Motor neuron (in vitro differentiated cells): ENCODE results near the gene NUP107. TPM values are rescaled to one million over a fixed set of nuclear protein-coding genes. Genes with fewer than 3 reads are reported as not detected.

Experiments
- ATAC-seq, 8 experiments: fragments of 200-7000 bp; cut with Tn5 transposase; replicated peaks in 6 of 8; 2 replicates each; pipeline ENCODE4 v1.8.0; 2021; ENCODE audit warnings: mild to moderate bottlenecking in 8 of 8, moderate library complexity in 8 of 8
- H3K27ac ChIP-seq, 2 donors: fragments of 250-450 bp; sonication (Bioruptor Pico); 2 replicates each; pipeline ENCODE4 v1.9.0; 2021; ENCODE audit warnings: antibody characterized with exemption in 2 of 2, mild to moderate bottlenecking in 2 of 2, moderate library complexity in 1 of 2
- H3K4me1 ChIP-seq, 2 donors: fragments of 250-450 bp; sonication (Bioruptor Pico); replicated peaks in 1 of 2; 2 replicates each; pipeline ENCODE4 v1.6.1; 2021; ENCODE audit warnings: antibody characterized with exemption in 2 of 2, mild to moderate bottlenecking in 2 of 2, moderate library complexity in 1 of 2
- H3K4me3 ChIP-seq, 5 donors: fragments of 250-450 bp; sonication (Bioruptor Pico); 2 replicates each; pipeline ENCODE4 v1.9.0; 2021; ENCODE audit warnings: antibody characterized with exemption in 5 of 5, mild to moderate bottlenecking in 5 of 5, moderate library complexity in 4 of 5
- WGBS, 10 experiments: fragments of 450-650 bp; shearing (Covaris generic); methylation state at CpG; one replicate each; pipeline ENCODE4 v1.0.0; 2022; 5-methylcytosine and 5-hydroxymethylcytosine counted together
- in situ Hi-C, 9 experiments: fragments of 400-800 bp; cut with MboI; loops; one replicate each; pipeline ENCODE4 v1.15.0; 2021; ENCODE audit warnings: low sequenced_read_pairs in 9 of 9, low pct_unique_long_range_greater_than_20kb in 2 of 9; ENCODE audit not compliant: unreplicated experiment in 9 of 9
- total RNA-seq, 8 experiments: library from RNA; unstranded; fragments of 300-600 nt; gene quantifications; 2 replicates each; pipeline versions ENCODE4 v1.2.3 to v1.2.4, GENCODE V29; 2022

Gene NUP107
- total RNA-seq, 8 experiments from 2014 or later, result 32.7 to 102 (median 35.7) TPM

GRCh38 chr12:68746572-68747180 lies 59.9 kb downstream of the NUP107 start:
- peak; percentile 38 to 56 (median 44) for ATAC-seq
- H3K27ac ChIP-seq, result peak overlapping the region; percentile 44 to 72
- H3K4me1 ChIP-seq, result peaks cover 8 to 18% of the 10 kb centered on the region in 2 donors
- in situ Hi-C loops, result no loop called here
- WGBS, 10 experiments, result 0 to 10% (median 1%) methylated on average over 1 to 13 of the region's 15 CpGs; no CpG with 5 or more reads in 1 of the 10 experiments
- peak overlapping the region; percentile 63 to 85 (median 74) for H3K4me3 ChIP-seq

DNA sequence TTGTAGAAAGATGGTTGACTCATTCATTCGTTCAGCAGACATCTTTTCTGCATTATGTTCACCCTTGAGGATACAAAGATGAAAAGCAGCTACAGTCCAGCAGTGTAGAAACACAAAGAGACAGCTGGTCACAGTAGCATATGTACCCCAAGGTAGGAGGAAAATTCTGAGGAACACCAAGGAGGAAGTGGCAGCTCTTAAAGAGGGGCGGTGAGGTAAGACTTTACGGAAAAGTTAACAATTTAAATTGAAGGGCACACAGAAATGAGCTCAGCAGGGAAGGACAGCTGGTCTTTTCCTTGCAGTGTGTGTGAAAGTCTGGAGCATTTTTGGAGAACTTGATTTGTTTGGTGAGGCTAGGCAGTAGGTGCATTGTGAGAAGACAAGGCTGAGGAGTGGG lies 62.7 kb downstream of the NUP107 start:
- no peak for ATAC-seq
- Histone ChIP-seq H3K27ac (no peak overlapping the region), H3K4me3 (no peak overlapping the region), H3K4me1 (peaks cover 8 to 18% of the 10 kb centered on the region in 2 donors)
- WGBS, 10 experiments, result 57 to 100% (median 88%) methylated on average over 1 to 3 of the region's 3 CpGs; no CpG with 5 or more reads in 2 of the 10 experiments
- in situ Hi-C loops, result no loop called here

DNA sequence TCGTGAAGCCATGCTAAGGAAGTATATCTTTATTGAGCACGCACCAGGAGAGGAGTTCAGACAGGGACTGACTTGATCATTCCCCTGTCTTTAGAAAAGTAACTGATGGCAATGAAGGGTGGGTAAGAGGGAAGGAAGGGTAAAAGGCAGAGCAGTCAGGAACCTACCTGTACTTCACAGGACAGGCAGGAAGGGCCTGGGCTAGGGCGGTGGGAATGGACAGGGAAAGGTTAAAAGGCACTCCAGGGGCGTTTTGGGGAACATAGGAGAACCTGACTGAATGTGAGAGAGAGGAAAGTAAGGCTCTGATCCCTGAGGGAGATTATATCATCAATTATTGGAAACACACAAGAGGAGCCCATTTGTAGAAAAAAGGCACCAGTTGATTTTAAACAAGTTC lies 63.1 kb downstream of the NUP107 start:
- in situ Hi-C loops, result no loop called here
- Histone ChIP-seq H3K27ac (no peak overlapping the region), H3K4me1 (peaks cover 8 to 18% of the 10 kb centered on the region in 2 donors), H3K4me3 (no peak overlapping the region)
- WGBS, 10 experiments, result 56 to 100% (median 77%) methylated on average over 1 to 4 of the region's 4 CpGs; no CpG with 5 or more reads in 2 of the 10 experiments
- no peak for ATAC-seq

- no peak overlapping the region for H3K27ac ChIP-seq
- peaks cover 8 to 18% of the 10 kb centered on the region in 2 donors for H3K4me1 ChIP-seq
- in situ Hi-C loops, result no loop called here
- ATAC-seq, result no peak
- no peak overlapping the region for H3K4me3 ChIP-seq
- 40 to 100% (median 83%) methylated on average over 1 to 4 of the region's 4 CpGs; no CpG with 5 or more reads in 7 of the 10 experiments for WGBS, 10 experiments
These were observed 63.7 kb downstream of the NUP107 start for GRCh38 chr12:68750506-68750905.

GRCh38 chr12:68755536-68756243 lies 68.9 kb downstream of the NUP107 start:
- 80 to 94% (median 89%) methylated on average over 1 to 4 of the region's 4 CpGs; no CpG with 5 or more reads in 2 of the 10 experiments for WGBS, 10 experiments

DNA sequence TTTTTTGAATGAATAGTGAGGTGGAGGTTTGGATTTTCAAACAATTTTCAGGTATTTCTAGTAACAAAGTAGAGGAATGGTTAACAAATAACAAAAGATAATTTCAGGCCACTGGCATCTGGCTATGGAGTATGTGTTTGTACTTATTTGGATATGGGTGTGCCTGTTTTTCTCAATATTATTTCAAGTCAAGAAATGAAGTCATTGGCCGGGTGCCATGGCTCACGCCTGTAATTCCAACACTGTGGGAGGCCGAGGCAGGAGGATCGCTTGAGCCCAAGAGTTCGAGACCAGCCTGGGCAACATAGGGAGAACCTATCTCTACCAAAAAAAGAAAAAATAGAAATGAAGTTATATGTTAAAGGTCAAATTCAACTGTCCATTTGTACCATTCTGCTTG lies 73.1 kb downstream of the NUP107 start:
- Histone ChIP-seq H3K4me1 (no peaks in the 10 kb centered on the region), H3K4me3 (no peak overlapping the region), H3K27ac (no peak overlapping the region)
- 30 to 100% (median 90%) methylated on average over 2 to 5 of the region's 5 CpGs; no CpG with 5 or more reads in 3 of the 10 experiments for WGBS, 10 experiments
- peak in 2 of 8 experiments; percentile 26 to 41 for ATAC-seq
- in situ Hi-C loops, result no loop called here

More at GRCh38 chr12:68755536-68756243, 68.9 kb downstream of the NUP107 start:
- Histone ChIP-seq H3K4me3 (no peak overlapping the region), H3K4me1 (no peaks in the 10 kb centered on the region), H3K27ac (no peak overlapping the region)
- in situ Hi-C loops, result no loop called here
- no peak for ATAC-seq

DNA sequence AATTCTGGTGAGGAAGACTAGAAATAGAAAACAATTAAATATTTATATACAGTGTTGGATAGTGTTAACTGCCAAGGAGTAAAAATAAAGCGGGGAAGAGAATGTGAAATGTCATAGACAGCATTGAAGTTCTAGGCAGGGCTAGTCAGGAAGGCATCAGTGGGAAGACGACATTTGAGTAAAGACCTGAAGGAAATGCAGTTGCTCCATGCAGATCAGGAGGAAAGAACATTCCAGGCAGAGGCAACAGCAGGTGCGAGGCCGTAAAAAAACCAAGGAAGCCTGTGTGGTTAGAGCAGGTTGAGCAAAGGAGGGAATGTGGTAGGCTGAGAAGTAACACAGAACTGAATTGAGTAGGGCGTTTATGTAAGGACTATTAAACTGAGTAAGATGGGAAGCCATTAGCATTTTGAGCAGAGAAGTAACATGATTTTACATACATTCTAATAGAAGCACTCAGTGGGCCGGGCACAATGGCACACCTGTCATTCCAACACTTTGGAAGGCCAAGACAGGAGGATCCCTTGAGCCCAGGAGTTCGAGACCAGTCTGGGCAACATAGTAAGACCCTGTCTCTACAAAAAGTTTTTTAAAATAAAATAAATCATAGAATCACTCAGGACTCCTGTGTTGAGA lies 74.1 kb downstream of the NUP107 start:
- Histone ChIP-seq H3K4me3 (no peak overlapping the region), H3K27ac (no peak overlapping the region), H3K4me1 (no peaks in the 10 kb centered on the region)
- no peak for ATAC-seq
- in situ Hi-C loops, result no loop called here
- 85 to 100% (median 94%) methylated on average over 1 to 6 of the region's 7 CpGs for WGBS, 10 experiments

DNA sequence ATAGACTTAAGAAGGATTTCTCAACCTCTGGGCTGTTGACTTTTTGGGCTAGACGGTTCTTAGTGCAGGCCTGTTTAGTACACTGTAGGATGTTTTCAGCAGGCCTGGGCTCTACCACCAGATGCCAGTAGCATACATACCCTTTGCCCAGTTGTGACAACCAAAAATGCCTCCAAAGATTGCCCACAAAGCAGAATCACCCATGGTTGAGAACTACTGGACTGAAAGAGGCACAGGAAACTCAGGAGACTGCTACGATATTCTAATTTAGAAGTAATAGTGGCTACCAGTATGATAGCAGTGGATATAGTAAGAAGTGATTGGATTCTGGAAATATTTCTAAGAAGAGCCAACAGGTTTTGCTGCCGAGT lies 74.6 kb downstream of the NUP107 start:
- H3K4me3 ChIP-seq, result no peak overlapping the region
- H3K27ac ChIP-seq, result no peak overlapping the region
- in situ Hi-C loops, result no loop called here
- WGBS, 10 experiments, result 86 to 100% (median 98%) methylated on average over 1 to 3 of the region's 3 CpGs; no CpG with 5 or more reads in 2 of the 10 experiments
- no peak for ATAC-seq
- no peaks in the 10 kb centered on the region for H3K4me1 ChIP-seq

DNA sequence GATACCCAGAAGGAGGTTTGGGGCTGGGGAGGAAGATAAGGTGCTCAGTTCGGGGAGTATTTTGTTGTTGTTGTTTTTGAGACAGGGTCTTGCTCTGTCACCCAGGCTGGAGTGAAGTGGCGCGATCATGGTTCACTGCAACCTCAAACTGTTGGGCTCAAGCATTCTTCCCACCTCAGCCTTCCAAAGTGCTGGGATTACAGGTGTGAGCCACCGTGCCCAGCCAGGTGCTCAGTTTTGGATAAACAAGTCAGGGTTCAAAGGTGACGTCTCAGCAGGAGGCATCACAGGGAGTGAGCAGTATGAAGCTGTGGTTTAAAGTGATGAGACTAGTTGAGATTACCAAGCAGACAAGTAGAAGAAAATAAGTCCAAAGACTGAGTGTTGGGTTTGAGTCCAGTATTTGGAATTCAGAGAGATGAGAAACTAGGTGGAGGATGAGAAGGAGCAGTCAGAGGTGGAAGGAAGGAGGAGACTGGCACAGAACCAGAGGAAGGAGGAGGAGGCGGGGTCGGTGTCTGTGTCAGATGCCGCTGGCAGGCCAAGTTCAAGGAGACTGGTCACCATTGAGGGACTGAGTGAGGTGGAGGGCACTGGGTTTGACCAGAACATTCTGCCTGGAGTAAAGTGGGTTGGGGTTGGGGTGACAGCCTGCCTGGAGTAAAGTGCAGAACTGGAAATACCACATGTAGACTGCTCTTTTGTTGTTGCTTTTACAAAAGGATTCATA lies 75.3 kb downstream of the NUP107 start:
- in situ Hi-C loops, result no loop called here
- no peak overlapping the region for H3K27ac ChIP-seq
- H3K4me3 ChIP-seq, result no peak overlapping the region
- WGBS, 10 experiments, result 60 to 100% (median 95%) methylated on average over 2 to 8 of the region's 8 CpGs; no CpG with 5 or more reads in 2 of the 10 experiments
- ATAC-seq, result no peak
- no peaks in the 10 kb centered on the region for H3K4me1 ChIP-seq

DNA sequence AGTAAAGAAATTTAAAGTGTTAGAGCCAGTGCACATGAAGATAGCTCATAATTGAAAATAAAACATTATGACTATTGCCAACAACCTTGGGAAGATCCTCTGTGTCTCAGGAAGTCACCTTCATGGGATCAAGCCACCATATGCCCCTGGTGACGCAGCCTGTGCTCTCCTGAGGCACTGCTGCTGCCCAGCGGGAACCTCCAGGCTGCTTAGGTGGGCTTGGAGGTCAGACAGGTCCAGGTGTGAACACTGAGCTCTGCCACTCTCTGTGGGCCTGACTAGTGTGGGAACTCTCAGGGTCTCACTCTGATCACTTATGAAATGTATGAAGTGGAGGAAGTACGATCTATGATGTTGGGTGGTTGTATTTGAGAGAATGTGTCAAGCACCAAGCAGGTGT lies 75.9 kb downstream of the NUP107 start:
- ATAC-seq, result no peak
- in situ Hi-C loops, result no loop called here

DNA sequence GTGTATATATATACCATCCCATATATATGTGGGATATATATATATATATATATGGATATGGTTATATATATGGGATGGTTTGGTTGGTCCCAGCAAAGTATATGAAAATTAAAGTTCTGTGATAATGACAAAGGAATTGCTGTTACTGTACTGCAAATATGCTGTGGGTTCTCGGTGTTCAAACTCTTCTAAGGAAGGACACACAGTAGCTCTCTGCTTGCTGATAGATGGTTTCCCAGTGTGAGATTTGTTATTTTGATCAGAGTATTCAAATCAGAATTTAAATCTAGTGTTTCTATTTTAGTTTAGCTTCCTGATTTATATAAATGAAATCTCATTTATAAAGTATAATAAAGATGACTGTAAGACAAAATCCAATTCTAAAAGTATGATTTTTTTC lies 78.9 kb downstream of the NUP107 start:
- 86 to 100% (median 100%) methylated on average over 1 of the region's 1 CpG; no CpG with 5 or more reads in 7 of the 10 experiments for WGBS, 10 experiments
- Histone ChIP-seq H3K4me3 (no peak overlapping the region), H3K27ac (no peak overlapping the region), H3K4me1 (no peaks in the 10 kb centered on the region)
- ATAC-seq, result no peak
- in situ Hi-C loops, result no loop called here

More for the DNA sequence above, 75.9 kb downstream of the NUP107 start:
- WGBS, 10 experiments, result 80 to 100% (median 100%) methylated on average over 1 to 2 of the region's 3 CpGs; no CpG with 5 or more reads in 2 of the 10 experiments
- Histone ChIP-seq H3K27ac (no peak overlapping the region), H3K4me3 (no peak overlapping the region), H3K4me1 (no peaks in the 10 kb centered on the region)

GRCh38 chr12:68766646-68767045 lies 79.9 kb downstream of the NUP107 start:
- no peak overlapping the region for H3K27ac ChIP-seq
- H3K4me1 ChIP-seq, result no peaks in the 10 kb centered on the region
- WGBS, 10 experiments, result 55 to 100% (median 93%) methylated on average over 1 to 2 of the region's 2 CpGs; no CpG with 5 or more reads in 3 of the 10 experiments
- H3K4me3 ChIP-seq, result no peak overlapping the region
- in situ Hi-C loops, result no loop called here
- ATAC-seq, result no peak

- 70 to 97% (median 92%) methylated on average over 2 to 6 of the region's 7 CpGs; no CpG with 5 or more reads in 2 of the 10 experiments for WGBS, 10 experiments
These were observed 80.4 kb downstream of the NUP107 start for GRCh38 chr12:68767191-68767590.

More at GRCh38 chr12:68767191-68767590, 80.4 kb downstream of the NUP107 start:
- in situ Hi-C loops, result no loop called here
- no peaks in the 10 kb centered on the region for H3K4me1 ChIP-seq
- no peak for ATAC-seq
- no peak overlapping the region for H3K27ac ChIP-seq
- no peak overlapping the region for H3K4me3 ChIP-seq
